K562 (cell line): Measurements from ENCODE around the gene MEX3D.

ENCODE experiments used
- CEBPG ChIP-seq, 3 experiments: fragments of 200-800 bp in 1 of 3; sonication (Bioruptor generic) in 1 of 3; sonication (generic) in 1 of 3; formaldehyde crosslinking in 1 of 3; IDR thresholded peaks in 2 of 3; conservative IDR thresholded peaks in 1 of 3; 2 replicates each; pipeline versions ENCODE4 v1.6.1 to v1.8.0; 2016 to 2022; ENCODE audit warnings: missing compliant biosample characterization in 2 of 3, missing genetic modification characterization in 2 of 3, mild to moderate bottlenecking in 1 of 3, missing genetic modification reagents in 1 of 3
- EP300 ChIP-seq: IDR thresholded peaks from 2 replicates; pipeline ENCODE4 v1.6.1; 2012; ENCODE audit warnings: low read length, improper control_type of control experiment
- SMARCE1 ChIP-seq: fragments of 450-650 bp; IDR thresholded peaks from 2 replicates; pipeline ENCODE4 v1.7.1; 2016; ENCODE audit warnings: mild to moderate bottlenecking
- SMC3 ChIP-seq: conservative IDR thresholded peaks from 2 replicates; pipeline ENCODE4 v1.6.1; 2011; ENCODE audit warnings: low read depth, low read length, improper control_type of control experiment; ENCODE audit not compliant: insufficient read depth
- TAF1 ChIP-seq: IDR thresholded peaks from 2 replicates; pipeline ENCODE4 v1.6.1; 2011; ENCODE audit warnings: mild to moderate bottlenecking, low read length, moderate library complexity; ENCODE audit not compliant: insufficient read depth, control insufficient read depth, severe bottlenecking; ENCODE audit errors: extremely low read depth
- ZNF232 ChIP-seq: sonication (generic); formaldehyde crosslinking; IDR thresholded peaks from 2 replicates; pipeline ENCODE4 v1.8.0; 2022; ENCODE audit warnings: mild to moderate bottlenecking, missing genetic modification reagents
- TF ChIP-seq, protein P1 (sequence below): sonication (generic); formaldehyde crosslinking; IDR thresholded peaks from 2 replicates; pipeline ENCODE4 v1.9.0; 2022; ENCODE audit warnings: mild to moderate bottlenecking, missing genetic modification reagents
- TF ChIP-seq, protein P2 (sequence below), 3 experiments: IDR thresholded peaks in 2 of 3; conservative IDR thresholded peaks in 1 of 3; 2 replicates each; pipeline ENCODE4 v1.5.1; 2011 to 2012; ENCODE audit warnings: low read length in 3 of 3, mild to moderate bottlenecking in 3 of 3, control low read depth in 2 of 3, improper control_type of control experiment in 1 of 3, inconsistent platforms in 1 of 3, low read depth in 1 of 3, mixed read lengths in 1 of 3, moderate library complexity in 1 of 3; ENCODE audit not compliant: insufficient read depth in 2 of 3

- TF ChIP-seq SMARCE1 (no peak), EP300 (no peak), TAF1 (no peak), ZNF232 (CRISPR knock-in tag) (no peak), SMC3 (no peak), CEBPG (CRISPR knock-in tag; IDR thresholded peaks at IDR 0.05) (no peak), CEBPG (tag; conservative IDR thresholded peaks at IDR 0.05 in 1 of 2, IDR thresholded peaks at IDR 0.05 in 1 of 2) (no peak)
- TF ChIP-seq, protein P1, sequence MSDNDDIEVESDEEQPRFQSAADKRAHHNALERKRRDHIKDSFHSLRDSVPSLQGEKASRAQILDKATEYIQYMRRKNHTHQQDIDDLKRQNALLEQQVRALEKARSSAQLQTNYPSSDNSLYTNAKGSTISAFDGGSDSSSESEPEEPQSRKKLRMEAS, result no peak
- TF ChIP-seq, protein P2, sequence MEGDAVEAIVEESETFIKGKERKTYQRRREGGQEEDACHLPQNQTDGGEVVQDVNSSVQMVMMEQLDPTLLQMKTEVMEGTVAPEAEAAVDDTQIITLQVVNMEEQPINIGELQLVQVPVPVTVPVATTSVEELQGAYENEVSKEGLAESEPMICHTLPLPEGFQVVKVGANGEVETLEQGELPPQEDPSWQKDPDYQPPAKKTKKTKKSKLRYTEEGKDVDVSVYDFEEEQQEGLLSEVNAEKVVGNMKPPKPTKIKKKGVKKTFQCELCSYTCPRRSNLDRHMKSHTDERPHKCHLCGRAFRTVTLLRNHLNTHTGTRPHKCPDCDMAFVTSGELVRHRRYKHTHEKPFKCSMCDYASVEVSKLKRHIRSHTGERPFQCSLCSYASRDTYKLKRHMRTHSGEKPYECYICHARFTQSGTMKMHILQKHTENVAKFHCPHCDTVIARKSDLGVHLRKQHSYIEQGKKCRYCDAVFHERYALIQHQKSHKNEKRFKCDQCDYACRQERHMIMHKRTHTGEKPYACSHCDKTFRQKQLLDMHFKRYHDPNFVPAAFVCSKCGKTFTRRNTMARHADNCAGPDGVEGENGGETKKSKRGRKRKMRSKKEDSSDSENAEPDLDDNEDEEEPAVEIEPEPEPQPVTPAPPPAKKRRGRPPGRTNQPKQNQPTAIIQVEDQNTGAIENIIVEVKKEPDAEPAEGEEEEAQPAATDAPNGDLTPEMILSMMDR (IDR thresholded peaks at IDR 0.05 in 2 of 3, conservative IDR thresholded peaks at IDR 0.05 in 1 of 3; ENCODE audit: insufficient read depth in 2 of 3, low read depth in 1 of 3, low read length in 3 of 3), result no peak
Measured at GRCh38 chr19:1608359-1609102, 40.4 kb upstream of the MEX3D start.
